ENCODE results near the gene ST7.

ST7 gene

GRCh38 chr7:117034851-117035464 lies 81.7 kb downstream of the ST7 start:
- no peak for DNase-seq (ENCODE audit: low read depth, low spot score)
- no peak overlapping the region for H3K4me3 ChIP-seq (ENCODE audit: low read depth, low read length)
- no peak for TF ChIP-seq CTCF (IDR thresholded peaks at IDR 0.05; ENCODE audit: low read depth, low read length)
- in situ Hi-C loops (cut with HindIII; ENCODE audit: low sequenced_read_pairs) = no loop called here

GRCh38 chr7:117035465-117035862 lies 82.2 kb downstream of the ST7 start:
- DNase-seq (ENCODE audit: low read depth, low spot score) = no peak
- H3K4me3 ChIP-seq (ENCODE audit: low read depth, low read length) = no peak overlapping the region
- in situ Hi-C loops (cut with HindIII; ENCODE audit: low sequenced_read_pairs) = no loop called here
- TF ChIP-seq CTCF (IDR thresholded peaks at IDR 0.05; ENCODE audit: low read depth, low read length) = no peak

DNA sequence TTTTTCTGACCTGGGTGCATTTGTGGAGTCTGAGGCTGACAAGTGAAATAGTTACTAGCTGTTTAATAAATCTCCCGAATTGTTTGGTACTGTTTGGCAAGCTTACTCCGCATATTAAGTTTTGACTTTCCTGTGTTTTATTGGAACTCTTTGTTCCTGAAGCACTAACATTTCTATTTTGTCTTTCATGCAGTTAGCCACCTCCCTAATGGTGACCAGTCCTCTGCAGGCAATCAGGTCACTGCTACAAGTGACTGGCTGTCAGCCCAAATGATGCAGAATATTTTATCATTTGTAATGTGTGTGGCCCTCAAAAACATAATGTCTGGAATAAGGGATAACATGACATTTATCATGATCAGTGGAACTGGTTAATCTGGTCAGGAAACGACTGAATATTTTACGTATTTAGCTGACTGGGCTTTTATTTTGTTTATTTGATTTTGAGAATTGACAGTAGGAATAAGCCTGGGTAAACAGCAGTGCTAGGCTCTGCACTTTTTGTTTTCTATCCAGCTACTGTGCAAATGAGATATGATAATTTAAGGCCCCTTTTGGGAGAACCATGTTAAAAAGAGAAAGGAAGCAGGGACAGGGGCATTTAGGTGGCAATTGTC lies 82.9 kb downstream of the ST7 start:
- in situ Hi-C loops (cut with HindIII; ENCODE audit: low sequenced_read_pairs) = no loop called here
- H3K4me3 ChIP-seq (ENCODE audit: low read depth, low read length) = no peak overlapping the region
- DNase-seq (ENCODE audit: low read depth, low spot score) = no peak
- no peak for TF ChIP-seq CTCF (IDR thresholded peaks at IDR 0.05; ENCODE audit: low read depth, low read length)

DNA sequence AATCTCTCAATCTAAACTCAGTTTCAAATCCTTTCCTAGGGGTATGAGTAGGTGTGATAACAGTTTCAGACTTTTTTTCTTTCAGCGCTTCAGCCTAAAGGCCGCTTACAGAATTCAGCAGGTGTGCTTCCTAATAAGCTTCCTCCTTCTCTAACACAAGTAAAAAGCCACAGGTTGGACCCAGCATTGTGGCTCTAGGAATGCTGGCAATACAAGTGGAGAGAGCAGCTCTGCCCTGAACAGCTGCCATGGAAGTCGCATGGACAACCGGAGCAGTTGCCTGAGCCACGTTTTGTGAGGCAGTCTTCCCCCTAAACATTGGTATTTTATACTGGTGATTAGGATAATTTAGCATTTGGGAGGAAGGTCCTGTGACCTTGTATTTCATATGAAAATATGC lies 83.5 kb downstream of the ST7 start:
- no peak for DNase-seq (ENCODE audit: low read depth, low spot score)
- no peak for TF ChIP-seq CTCF (IDR thresholded peaks at IDR 0.05; ENCODE audit: low read depth, low read length)
- in situ Hi-C loops (cut with HindIII; ENCODE audit: low sequenced_read_pairs) = no loop called here
- no peak overlapping the region for H3K4me3 ChIP-seq (ENCODE audit: low read depth, low read length)

- in situ Hi-C loops (cut with HindIII; ENCODE audit: low sequenced_read_pairs) = no loop called here
- no peak for TF ChIP-seq CTCF (IDR thresholded peaks at IDR 0.05; ENCODE audit: low read depth, low read length)
- H3K4me3 ChIP-seq (ENCODE audit: low read depth, low read length) = no peak overlapping the region
- DNase-seq (ENCODE audit: low read depth, low spot score) = no peak
Measured at GRCh38 chr7:117038408-117038807, 85.1 kb downstream of the ST7 start.

GRCh38 chr7:117041007-117041406 lies 87.7 kb downstream of the ST7 start:
- no peak for TF ChIP-seq CTCF (IDR thresholded peaks at IDR 0.05; ENCODE audit: low read depth, low read length)
- no peak overlapping the region for H3K4me3 ChIP-seq (ENCODE audit: low read depth, low read length)
- DNase-seq (ENCODE audit: low read depth, low spot score) = peak; percentile 58
- in situ Hi-C loops (cut with HindIII; ENCODE audit: low sequenced_read_pairs) = no loop called here

All from astrocyte of the spinal cord (primary cell).